HepG2 (cell line): Measurements from ENCODE around the gene TFDP2.
"Not testable (repeated sequence)": the region's sequence is repeated elsewhere in the genome, so short reads cannot be mapped to it uniquely, and the experiment has no call there.

Source experiments
- BRCA1 ChIP-seq: sonication (generic); formaldehyde crosslinking; IDR thresholded peaks from 2 replicates; pipeline ENCODE4 v1.4.0; 2020; ENCODE audit warnings: missing genetic modification reagents
- GABPB1 ChIP-seq: IDR thresholded peaks from 2 replicates; pipeline ENCODE4 v1.6.1; 2016; ENCODE audit warnings: mild to moderate bottlenecking, missing genetic modification reagents, moderate library complexity, missing compliant biosample characterization
- NR3C1 ChIP-seq: sonication (generic); formaldehyde crosslinking; IDR thresholded peaks from 2 replicates; pipeline ENCODE4 v1.4.0; 2020; ENCODE audit warnings: missing genetic modification reagents
- PATZ1 ChIP-seq: sonication (generic); formaldehyde crosslinking; IDR thresholded peaks from 2 replicates; pipeline ENCODE4 v1.4.0; 2020; ENCODE audit warnings: missing genetic modification reagents
- POLR2A ChIP-seq, 2 experiments: IDR thresholded peaks; 2 replicates each; pipeline ENCODE4 v1.6.1; 2011; ENCODE audit warnings: low read depth in 2 of 2, low read length in 2 of 2, mild to moderate bottlenecking in 1 of 2, moderate library complexity in 1 of 2; ENCODE audit not compliant: insufficient read depth in 1 of 2
- REST ChIP-seq, 2 experiments: IDR thresholded peaks; 2 replicates each; pipeline ENCODE4 v1.6.1; 2011 to 2012; ENCODE audit warnings: low read length in 2 of 2, borderline replicate concordance in 1 of 2, low read depth in 1 of 2, mild to moderate bottlenecking in 1 of 2, moderate library complexity in 1 of 2
- RFX3 ChIP-seq: IDR thresholded peaks from 2 replicates; pipeline ENCODE4 v1.6.1; 2016; ENCODE audit warnings: missing biosample characterization, missing genetic modification reagents
- ZNF12 ChIP-seq: sonication (generic); formaldehyde crosslinking; IDR thresholded peaks from 2 replicates; pipeline ENCODE4 v1.5.0; 2020; ENCODE audit warnings: missing genetic modification reagents
- ZNF274 ChIP-seq: sonication (generic); formaldehyde crosslinking; IDR thresholded peaks from 2 replicates; pipeline ENCODE4 v1.5.1; 2020; ENCODE audit warnings: mild to moderate bottlenecking, missing genetic modification reagents
- TF ChIP-seq, protein P1 (sequence below): sonication (generic); formaldehyde crosslinking; IDR thresholded peaks from 2 replicates; pipeline ENCODE4 v1.5.0; 2020; ENCODE audit warnings: mild to moderate bottlenecking, missing genetic modification reagents, moderate library complexity

GRCh38 chr3:142088925-142089324, 60.4 kb downstream of the TFDP2 start:
- TF ChIP-seq PATZ1; BRCA1 (CRISPR knock-in tag); REST (IDR thresholded peaks at IDR 0.05; ENCODE audit: borderline replicate concordance in 1 of 2, low read depth in 1 of 2, low read length in 2 of 2); NR3C1 (CRISPR knock-in tag); ZNF12 (CRISPR knock-in tag); GABPB1 (CRISPR knock-in tag); POLR2A (IDR thresholded peaks at IDR 0.05; ENCODE audit: insufficient read depth in 1 of 2, low read depth in 2 of 2, low read length in 2 of 2); RFX3 (CRISPR knock-in tag); ZNF274: not testable (repeated sequence)
- TF ChIP-seq, protein P1, sequence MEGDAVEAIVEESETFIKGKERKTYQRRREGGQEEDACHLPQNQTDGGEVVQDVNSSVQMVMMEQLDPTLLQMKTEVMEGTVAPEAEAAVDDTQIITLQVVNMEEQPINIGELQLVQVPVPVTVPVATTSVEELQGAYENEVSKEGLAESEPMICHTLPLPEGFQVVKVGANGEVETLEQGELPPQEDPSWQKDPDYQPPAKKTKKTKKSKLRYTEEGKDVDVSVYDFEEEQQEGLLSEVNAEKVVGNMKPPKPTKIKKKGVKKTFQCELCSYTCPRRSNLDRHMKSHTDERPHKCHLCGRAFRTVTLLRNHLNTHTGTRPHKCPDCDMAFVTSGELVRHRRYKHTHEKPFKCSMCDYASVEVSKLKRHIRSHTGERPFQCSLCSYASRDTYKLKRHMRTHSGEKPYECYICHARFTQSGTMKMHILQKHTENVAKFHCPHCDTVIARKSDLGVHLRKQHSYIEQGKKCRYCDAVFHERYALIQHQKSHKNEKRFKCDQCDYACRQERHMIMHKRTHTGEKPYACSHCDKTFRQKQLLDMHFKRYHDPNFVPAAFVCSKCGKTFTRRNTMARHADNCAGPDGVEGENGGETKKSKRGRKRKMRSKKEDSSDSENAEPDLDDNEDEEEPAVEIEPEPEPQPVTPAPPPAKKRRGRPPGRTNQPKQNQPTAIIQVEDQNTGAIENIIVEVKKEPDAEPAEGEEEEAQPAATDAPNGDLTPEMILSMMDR (CRISPR knock-in tag): not testable (repeated sequence)
